ENCODE data around the gene MAPK10. TPM values are rescaled to one million over a fixed set of nuclear protein-coding genes. Genes with fewer than 3 reads are reported as not detected.

MAPK10 gene
- total RNA-seq, 2 experiments from 2014 or later: 32.0 TPM; not detected in 1

DNA sequence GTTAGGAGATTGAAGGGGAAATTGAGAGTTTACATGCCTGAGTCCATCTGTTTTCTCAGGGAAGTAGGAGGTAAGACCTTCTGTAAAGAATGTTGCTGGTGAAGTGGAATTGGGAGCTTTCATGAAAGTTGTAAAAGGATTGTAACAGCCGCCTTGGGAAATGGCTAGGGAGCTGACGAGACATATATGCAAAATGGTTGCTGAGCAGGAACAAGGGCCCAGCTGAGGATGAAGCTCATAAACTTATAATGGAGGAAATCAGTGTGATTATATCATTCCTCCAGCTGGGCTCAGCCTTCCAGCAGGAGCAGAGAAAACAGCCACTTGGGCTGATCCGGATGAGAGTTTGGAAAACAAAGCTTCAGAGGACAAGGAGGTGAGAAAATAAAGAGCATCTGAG lies 208.7 kb downstream of the MAPK10 start:
- BruUV-seq (replicated peaks): no TSS peak

DNA sequence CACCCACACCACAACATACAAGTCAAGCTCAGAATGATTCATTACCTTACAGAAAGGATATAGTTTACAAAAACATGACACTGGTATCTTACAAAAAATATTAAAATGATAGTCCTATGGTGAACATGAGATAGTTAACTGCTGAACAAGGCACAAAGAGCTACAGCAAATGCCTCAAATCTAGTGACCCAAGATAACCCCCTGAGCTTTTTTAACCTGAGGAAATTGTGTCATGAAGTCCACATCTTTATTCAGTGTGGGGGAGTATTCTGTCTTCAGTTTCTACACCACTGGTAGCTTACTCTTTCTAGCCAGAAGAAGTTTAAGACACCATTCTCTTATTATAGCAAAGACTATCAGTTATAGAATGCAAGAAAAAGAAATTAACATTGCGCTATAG lies 218.7 kb downstream of the MAPK10 start:
- Histone ChIP-seq H3K9me2 (ENCODE audit: insufficient read depth, low read length) (no peaks in the 10 kb centered on the region), H3K4me2 (ENCODE audit: low read length) (no peak overlapping the region), H3K9me3 (ENCODE audit: low read length) (no peaks in the 10 kb centered on the region), H3K79me2 (ENCODE audit: insufficient read depth, low read depth, low read length) (no peaks in the 10 kb centered on the region), H3K36me3 (ENCODE audit: insufficient read depth, low read length) (no peaks in the 10 kb centered on the region), H3K4me3 (ENCODE audit: low read depth, low read length, poor library complexity, severe bottlenecking) (no peak overlapping the region), H4K20me1 (ENCODE audit: insufficient read depth, low read length) (no peaks in the 10 kb centered on the region), H3K4me1 (ENCODE audit: insufficient read depth, low read length, poor library complexity, severe bottlenecking) (no peaks in the 10 kb centered on the region), H2AFZ (ENCODE audit: low read length) (no peak overlapping the region), H3K27ac (ENCODE audit: low read depth, low read length, poor library complexity, severe bottlenecking) (no peak overlapping the region)
- no TSS peak for BruUV-seq (replicated peaks)
- POLR2A ChIA-PET: interaction anchor here (0.7 to 2.3 kb wide), 4 partner anchors 11 to 133 kb away, joined by 3 to 10 read pairs (median 4); no protein-coding TSS in a partner anchor
- DNase-seq (ENCODE audit: low spot score): no peak
- CTCF ChIA-PET (ENCODE audit: unreplicated experiment): interaction anchor here (0.6 kb wide), 1 partner anchor 1088 kb away, joined by 3 read pairs; no protein-coding TSS in a partner anchor
- TF ChIP-seq, protein P1, sequence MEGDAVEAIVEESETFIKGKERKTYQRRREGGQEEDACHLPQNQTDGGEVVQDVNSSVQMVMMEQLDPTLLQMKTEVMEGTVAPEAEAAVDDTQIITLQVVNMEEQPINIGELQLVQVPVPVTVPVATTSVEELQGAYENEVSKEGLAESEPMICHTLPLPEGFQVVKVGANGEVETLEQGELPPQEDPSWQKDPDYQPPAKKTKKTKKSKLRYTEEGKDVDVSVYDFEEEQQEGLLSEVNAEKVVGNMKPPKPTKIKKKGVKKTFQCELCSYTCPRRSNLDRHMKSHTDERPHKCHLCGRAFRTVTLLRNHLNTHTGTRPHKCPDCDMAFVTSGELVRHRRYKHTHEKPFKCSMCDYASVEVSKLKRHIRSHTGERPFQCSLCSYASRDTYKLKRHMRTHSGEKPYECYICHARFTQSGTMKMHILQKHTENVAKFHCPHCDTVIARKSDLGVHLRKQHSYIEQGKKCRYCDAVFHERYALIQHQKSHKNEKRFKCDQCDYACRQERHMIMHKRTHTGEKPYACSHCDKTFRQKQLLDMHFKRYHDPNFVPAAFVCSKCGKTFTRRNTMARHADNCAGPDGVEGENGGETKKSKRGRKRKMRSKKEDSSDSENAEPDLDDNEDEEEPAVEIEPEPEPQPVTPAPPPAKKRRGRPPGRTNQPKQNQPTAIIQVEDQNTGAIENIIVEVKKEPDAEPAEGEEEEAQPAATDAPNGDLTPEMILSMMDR (conservative IDR thresholded peaks at IDR 0.05; ENCODE audit: low read length): no peak
- TF ChIP-seq EZH2phosphoT487 (IDR thresholded peaks at IDR 0.05; ENCODE audit: borderline replicate concordance, low read depth, low read length): no peak
- intact Hi-C loops (cut with micrococcal nuclease; ENCODE audit: unreplicated experiment): no loop called here

More for the DNA sequence above, 208.7 kb downstream of the MAPK10 start:
- Histone ChIP-seq H3K36me3 (ENCODE audit: insufficient read depth, low read length) (no peaks in the 10 kb centered on the region), H3K79me2 (ENCODE audit: insufficient read depth, low read depth, low read length) (no peaks in the 10 kb centered on the region), H3K9me3 (ENCODE audit: low read length) (no peaks in the 10 kb centered on the region), H3K9me2 (ENCODE audit: insufficient read depth, low read length) (no peaks in the 10 kb centered on the region), H4K20me1 (ENCODE audit: insufficient read depth, low read length) (no peaks in the 10 kb centered on the region), H2AFZ (ENCODE audit: low read length) (no peak overlapping the region), H3K4me2 (ENCODE audit: low read length) (no peak overlapping the region), H3K4me3 (ENCODE audit: low read depth, low read length, poor library complexity, severe bottlenecking) (no peak overlapping the region), H3K27ac (ENCODE audit: low read depth, low read length, poor library complexity, severe bottlenecking) (no peak overlapping the region), H3K4me1 (ENCODE audit: insufficient read depth, low read length, poor library complexity, severe bottlenecking) (no peaks in the 10 kb centered on the region)
- CTCF ChIA-PET (ENCODE audit: unreplicated experiment): no interaction called here
- POLR2A ChIA-PET: no interaction called here
- no peak for DNase-seq (ENCODE audit: low spot score)
- intact Hi-C loops (cut with micrococcal nuclease; ENCODE audit: unreplicated experiment): no loop called here
- TF ChIP-seq, protein P1 (conservative IDR thresholded peaks at IDR 0.05; ENCODE audit: low read length): no peak
- TF ChIP-seq EZH2phosphoT487 (IDR thresholded peaks at IDR 0.05; ENCODE audit: borderline replicate concordance, low read depth, low read length): no peak

DNA sequence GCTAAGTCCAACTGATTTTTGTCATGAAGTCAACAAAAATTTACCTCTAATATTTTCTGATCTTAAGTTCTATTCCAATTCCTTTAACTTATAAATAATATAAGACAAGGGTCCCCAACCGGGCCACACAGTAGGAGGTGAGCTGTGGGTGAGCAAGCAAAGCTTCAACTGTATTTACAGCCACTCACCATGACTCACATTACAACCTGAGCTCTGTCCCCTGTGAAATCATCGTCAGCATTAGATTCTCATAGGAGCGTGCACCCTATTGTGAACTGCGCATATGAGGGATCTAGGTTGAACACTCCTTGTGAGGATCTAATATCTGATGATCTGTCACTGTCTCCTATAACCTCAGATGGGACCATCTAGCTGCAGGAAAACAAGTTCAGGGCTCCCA lies 227.4 kb downstream of the MAPK10 start:
- H3K9me2 ChIP-seq (ENCODE audit: insufficient read depth, low read length): no peaks in the 10 kb centered on the region
- ChIA-PET CTCF (ENCODE audit: unreplicated experiment) (no interaction called here), POLR2A (interaction anchor here (1.3 kb wide), 1 partner anchor 21 kb away, joined by 4 read pairs; no protein-coding TSS in a partner anchor)
- no peak for DNase-seq (ENCODE audit: low spot score)
- no peak overlapping the region for H3K27ac ChIP-seq (ENCODE audit: low read depth, low read length, poor library complexity, severe bottlenecking)
- no peaks in the 10 kb centered on the region for H3K4me1 ChIP-seq (ENCODE audit: insufficient read depth, low read length, poor library complexity, severe bottlenecking)
- no peak for TF ChIP-seq EZH2phosphoT487 (IDR thresholded peaks at IDR 0.05; ENCODE audit: borderline replicate concordance, low read depth, low read length)
- TF ChIP-seq, protein P1 (conservative IDR thresholded peaks at IDR 0.05; ENCODE audit: low read length): no peak
- H3K4me3 ChIP-seq (ENCODE audit: low read depth, low read length, poor library complexity, severe bottlenecking): no peak overlapping the region
- H3K79me2 ChIP-seq (ENCODE audit: insufficient read depth, low read depth, low read length): no peaks in the 10 kb centered on the region
- no peaks in the 10 kb centered on the region for H4K20me1 ChIP-seq (ENCODE audit: insufficient read depth, low read length)
- no peak overlapping the region for H3K4me2 ChIP-seq (ENCODE audit: low read length)
- no peak overlapping the region for H2AFZ ChIP-seq (ENCODE audit: low read length)
- intact Hi-C loops (cut with micrococcal nuclease; ENCODE audit: unreplicated experiment): no loop called here
- no peaks in the 10 kb centered on the region for H3K36me3 ChIP-seq (ENCODE audit: insufficient read depth, low read length)
- H3K9me3 ChIP-seq (ENCODE audit: low read length): no peaks in the 10 kb centered on the region
- no TSS peak for BruUV-seq (replicated peaks)
